ENCODE results near the gene ATP5PB.

Gene ATP5PB

GRCh38 chr1:111446967-111447892 lies 2.0 kb upstream of the ATP5PB start:
- no peak for DNase-seq

GRCh38 chr1:111448482-111448917 lies 764 bp upstream of the ATP5PB start:
- peak; percentile 41 for DNase-seq

- no peak for DNase-seq
These were observed 396 bp downstream of the ATP5PB start for GRCh38 chr1:111449703-111450017.

- DNase-seq: no peak
These were observed 921 bp downstream of the ATP5PB start for GRCh38 chr1:111450185-111450584.

- no peak for DNase-seq
These were observed 3.3 kb downstream of the ATP5PB start for GRCh38 chr1:111452581-111452980.

DNA sequence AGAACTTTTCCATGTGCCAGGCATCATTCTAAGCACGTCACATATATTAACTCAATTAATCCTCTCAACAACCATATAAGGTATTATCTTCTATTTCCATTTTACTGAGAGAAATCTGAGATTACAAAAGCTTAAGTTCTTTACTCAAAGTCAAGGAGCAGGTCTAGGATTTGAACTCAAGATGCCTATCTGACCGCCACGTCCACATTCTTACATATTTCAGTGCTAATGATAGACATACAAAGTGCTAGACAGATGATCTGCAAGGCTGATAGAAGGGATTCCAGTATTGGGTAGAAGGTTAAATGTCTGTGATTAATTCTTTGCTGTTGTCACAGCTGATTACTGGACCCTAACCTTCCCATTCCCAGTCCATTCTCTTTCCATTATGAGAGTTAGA lies 4.4 kb downstream of the ATP5PB start:
- no peak for DNase-seq

GRCh38 chr1:111454859-111455641 lies 5.8 kb downstream of the ATP5PB start:
- no peak for DNase-seq

GRCh38 chr1:111455642-111456031 lies 6.4 kb downstream of the ATP5PB start:
- no peak for DNase-seq

GRCh38 chr1:111461765-111462164 lies 12.5 kb downstream of the ATP5PB start:
- no peak for DNase-seq

DNA sequence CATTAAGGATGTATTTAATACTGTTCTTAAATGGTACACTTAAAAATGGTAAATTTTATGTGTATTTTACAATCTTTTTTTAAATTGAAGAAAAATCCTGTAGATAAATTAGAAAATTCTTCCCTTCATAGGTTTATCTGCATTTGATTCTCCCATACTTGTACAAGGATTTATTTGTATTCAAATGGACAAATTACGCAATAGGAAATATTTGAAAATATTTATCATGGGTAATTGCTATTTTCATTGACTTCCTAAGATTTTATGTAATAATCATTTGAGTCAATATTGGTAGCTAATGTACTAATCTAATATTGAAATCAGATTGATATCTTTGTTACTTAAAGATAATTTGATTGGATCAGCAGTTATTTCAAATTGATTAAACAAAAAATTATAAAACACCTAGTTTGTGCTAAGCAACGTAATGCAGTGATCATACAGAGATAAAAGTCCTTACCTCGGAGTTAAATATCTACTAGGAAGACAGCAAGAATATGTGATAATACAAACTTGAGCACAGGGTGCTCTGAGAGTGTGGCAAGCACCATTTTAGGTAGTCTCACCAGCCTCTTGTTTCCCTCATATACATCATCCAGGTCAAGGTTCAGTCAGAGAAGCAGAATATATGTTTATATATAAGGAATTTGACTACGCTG lies 13.2 kb downstream of the ATP5PB start:
- no peak for DNase-seq

DNA sequence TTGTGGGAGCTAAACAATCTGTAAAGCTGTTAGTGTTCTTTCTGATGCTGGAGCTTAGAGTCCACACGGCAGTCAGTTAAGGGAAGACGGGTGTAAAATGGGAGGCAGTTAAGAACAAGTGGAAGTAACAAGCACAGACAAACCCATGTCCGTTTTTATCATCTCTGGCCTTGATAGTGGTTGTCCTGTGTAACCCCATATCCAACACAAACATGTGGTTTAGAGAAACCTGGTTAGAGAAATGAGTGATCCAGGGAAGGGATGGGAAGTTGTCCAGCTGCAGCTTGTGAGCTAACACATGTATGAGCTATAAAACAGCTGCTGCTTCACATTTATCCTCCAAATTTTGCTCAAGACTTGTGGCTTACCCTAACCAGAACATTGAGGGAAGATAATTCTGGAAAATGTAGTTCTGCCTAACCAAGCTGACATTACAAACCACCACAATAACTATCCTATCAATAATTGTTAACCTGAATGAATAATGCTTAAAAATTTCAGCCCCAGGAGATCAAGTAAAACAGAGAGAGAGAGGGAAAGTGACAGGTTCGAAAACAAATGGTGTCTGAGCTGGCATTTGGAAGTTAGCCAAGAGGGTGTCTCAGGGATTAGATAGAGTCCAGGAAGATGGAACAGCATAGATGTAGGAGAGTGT lies 13.9 kb downstream of the ATP5PB start:
- no peak for DNase-seq

- no peak for DNase-seq
These were observed 16.5 kb downstream of the ATP5PB start for GRCh38 chr1:111465754-111466153.

- no peak for DNase-seq
These were observed 17.2 kb downstream of the ATP5PB start for GRCh38 chr1:111466480-111466879.

- DNase-seq: no peak
These were observed 18.8 kb downstream of the ATP5PB start for GRCh38 chr1:111467865-111468716.

- no peak for DNase-seq
These were observed 19.4 kb downstream of the ATP5PB start for GRCh38 chr1:111468717-111469100.

- DNase-seq: no peak
These were observed 20.3 kb downstream of the ATP5PB start for GRCh38 chr1:111469539-111469938.

DNA sequence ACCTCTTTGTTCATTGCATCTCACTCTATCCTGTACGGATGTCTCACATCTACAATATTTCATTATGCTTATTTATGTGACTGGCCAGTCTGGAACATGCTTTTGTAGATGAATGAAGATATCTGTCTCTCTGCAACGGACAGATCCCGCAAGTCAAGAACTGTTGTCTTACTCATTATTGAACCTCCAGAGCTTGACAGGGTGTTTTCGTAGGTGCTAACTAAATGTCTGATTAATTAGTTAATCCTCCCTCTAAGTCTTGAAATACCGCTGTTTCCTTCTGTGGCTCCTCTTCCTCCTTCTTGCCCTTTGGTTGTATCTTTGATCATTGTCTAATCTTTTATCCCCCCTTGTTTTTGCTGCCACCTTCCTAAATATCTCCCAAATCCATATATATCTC lies 21.3 kb downstream of the ATP5PB start:
- DNase-seq: no peak

DNA sequence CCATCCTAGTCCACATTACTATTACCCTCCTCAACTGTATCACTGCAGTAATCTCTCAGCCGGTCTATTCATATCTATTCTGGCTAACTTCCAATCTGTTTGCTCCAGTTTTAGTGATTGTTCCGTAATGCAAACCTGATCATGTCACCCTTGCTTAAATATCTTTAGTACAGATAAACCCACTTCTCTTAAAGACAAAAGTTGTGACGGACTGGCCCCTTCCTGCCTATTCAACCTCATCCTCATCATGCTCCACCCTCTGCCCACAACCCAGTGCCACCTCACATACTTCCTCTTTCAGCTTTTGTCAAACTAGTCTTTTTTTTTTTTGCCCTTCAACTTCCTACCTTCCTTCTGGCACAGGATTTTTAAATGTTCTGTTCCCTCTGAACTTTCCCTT lies 21.7 kb downstream of the ATP5PB start:
- no peak for DNase-seq

GRCh38 chr1:111471538-111471937 lies 22.3 kb downstream of the ATP5PB start:
- DNase-seq: no peak

- DNase-seq: no peak
These were observed 24.8 kb downstream of the ATP5PB start for GRCh38 chr1:111474106-111474505.

DNA sequence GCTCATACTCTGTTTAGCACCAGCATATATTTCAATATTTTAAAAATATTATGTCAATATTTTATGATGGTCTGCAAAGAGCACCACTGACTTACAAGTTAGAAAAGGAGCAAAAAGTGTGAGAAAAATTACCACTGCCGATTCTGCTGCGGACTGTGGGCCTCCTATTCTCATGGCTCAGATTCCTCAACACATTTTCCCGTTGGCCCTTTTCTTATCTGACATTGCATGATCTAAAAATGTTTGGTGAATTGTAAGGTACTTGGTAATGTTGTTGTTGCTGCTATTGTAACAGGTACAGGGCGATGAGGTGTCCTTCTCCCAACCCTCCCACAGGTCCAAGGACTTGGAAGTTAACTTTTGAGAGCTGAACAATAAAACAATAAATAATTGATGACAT lies 25.3 kb downstream of the ATP5PB start:
- DNase-seq: no peak

GRCh38 chr1:111475701-111476100 lies 26.4 kb downstream of the ATP5PB start:
- DNase-seq: no peak
